A673 (cell line): ENCODE results near the gene SLC30A4. TPM values are rescaled to one million over a fixed set of nuclear protein-coding genes. Genes with fewer than 3 reads are reported as not detected.

Experiments
- BruUV-seq: library from RNA; stranded (reverse); fragments of 400-500 nt; replicated peaks from 2 replicates; lab custom pipeline; 2021; lab: Mats Ljungman, UMichigan
- CTCF ChIA-PET: fragments of 300-600 bp; sonication (Branson Sonifier 250); formaldehyde crosslinking; loops from one replicate; lab custom pipeline; 2022; ENCODE audit warnings: antibody characterized with exemption; lab: Charles Lee
- POLR2A ChIA-PET: fragments of 300-600 bp; sonication (Branson Sonifier 250); formaldehyde crosslinking; loops from one replicate; lab custom pipeline; 2022; ENCODE audit warnings: antibody characterized with exemption; ENCODE audit not compliant: low non-redundant PET; lab: Charles Lee
- DNase-seq: peaks from one replicate; pipeline ENCODE4 v3.0.0-alpha.2; 2015; ENCODE audit warnings: low spot score
- H3K27ac ChIP-seq: fragments of 200-600 bp; sonication (generic); 2 replicates; pipeline ENCODE4 v1.5.1; 2016; ENCODE audit warnings: mixed run types, low read depth, mild to moderate bottlenecking, mixed read lengths, antibody characterized with exemption, low read length; ENCODE audit not compliant: poor library complexity, severe bottlenecking
- H3K27me3 ChIP-seq: fragments of 200-600 bp; sonication (generic); replicated peaks from 2 replicates; pipeline ENCODE4 v1.6.1; 2017; ENCODE audit warnings: mixed run types, low read depth, mild to moderate bottlenecking, mixed read lengths, antibody characterized with exemption, low read length; ENCODE audit not compliant: insufficient read depth, poor library complexity
- H3K36me3 ChIP-seq: fragments of 200-600 bp; sonication (generic); 2 replicates; pipeline ENCODE4 v1.6.1; 2016; ENCODE audit warnings: mixed run types, mild to moderate bottlenecking, mixed read lengths, antibody characterized with exemption, low read length; ENCODE audit not compliant: insufficient read depth, poor library complexity, severe bottlenecking
- H3K4me1 ChIP-seq: fragments of 200-600 bp; sonication (generic); 2 replicates; pipeline ENCODE4 v1.6.1; 2017; ENCODE audit warnings: mixed run types, mild to moderate bottlenecking, mixed read lengths, antibody characterized with exemption, low read length; ENCODE audit not compliant: insufficient read depth, poor library complexity, severe bottlenecking
- H3K4me3 ChIP-seq: fragments of 200-600 bp; sonication (generic); 2 replicates; pipeline ENCODE4 v1.5.1; 2016; ENCODE audit warnings: low read depth, mixed run types, mild to moderate bottlenecking, mixed read lengths, low read length; ENCODE audit not compliant: poor library complexity, severe bottlenecking
- H3K9me3 ChIP-seq: fragments of 200-600 bp; sonication (generic); 2 replicates; pipeline ENCODE4 v1.6.1; 2016; ENCODE audit warnings: mixed run types, low read depth, mild to moderate bottlenecking, mixed read lengths, antibody characterized with exemption, low read length; ENCODE audit not compliant: poor library complexity, severe bottlenecking
- EZH2 ChIP-seq: fragments of 200-600 bp; sonication (generic); IDR thresholded peaks from 2 replicates; pipeline ENCODE4 v1.6.1; 2017; ENCODE audit warnings: borderline replicate concordance, low read depth, mild to moderate bottlenecking, mixed read lengths, antibody characterized with exemption, low read length; ENCODE audit not compliant: poor library complexity, severe bottlenecking
- intact Hi-C: fragments of 100-400 bp; cut with micrococcal nuclease; formaldehyde crosslinking; loops from one replicate; pipeline ENCODE4 v1.10.0; 2022; ENCODE audit not compliant: unreplicated experiment
- total RNA-seq: library from RNA; stranded (reverse); gene quantifications from 2 replicates; pipeline ENCODE4 v1.2.3, GENCODE V29; 2021
- TF ChIP-seq, protein P1 (sequence below): fragments of 300-800, 200-600 bp; sonication (generic); conservative IDR thresholded peaks from 2 replicates; pipeline ENCODE4 v1.5.1; 2017; ENCODE audit warnings: low read depth, mild to moderate bottlenecking, antibody characterized with exemption, low read length, moderate library complexity, mixed read lengths

Gene SLC30A4
- total RNA-seq, 1 experiment from 2014 or later: 1.1 TPM

DNA sequence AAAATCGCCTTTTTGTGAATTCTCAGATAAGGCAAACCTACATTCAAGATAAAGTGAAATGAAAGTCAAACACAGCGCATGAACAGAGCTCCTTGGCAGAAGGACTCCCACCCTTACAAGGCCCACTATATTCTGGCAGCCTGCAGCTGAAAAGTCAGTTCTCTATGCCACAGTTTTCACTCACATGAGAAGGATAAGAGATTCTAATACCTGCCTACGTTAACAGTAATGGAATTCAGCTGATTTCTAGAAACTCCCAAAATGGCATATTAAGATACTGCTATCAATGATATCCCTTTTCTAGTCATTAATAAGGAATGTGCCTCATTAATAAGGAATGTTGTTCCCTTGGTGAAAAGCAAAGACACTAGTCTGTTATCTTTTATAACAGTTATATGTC is 27.0 kb downstream of the SLC30A4 start:
- ChIA-PET POLR2A (no interaction called here), CTCF (no interaction called here)
- intact Hi-C loops: no loop called here
- no TSS peak for BruUV-seq
- Histone ChIP-seq H3K4me3 (no peak overlapping the region), H3K4me1 (no peaks in the 10 kb centered on the region), H3K27ac (no peak overlapping the region), H3K9me3 (no peaks in the 10 kb centered on the region), H3K27me3 (no peaks in the 10 kb centered on the region), H3K36me3 (no peaks in the 10 kb centered on the region)
- DNase-seq: no peak
- TF ChIP-seq EZH2: no peak
- TF ChIP-seq, protein P1, sequence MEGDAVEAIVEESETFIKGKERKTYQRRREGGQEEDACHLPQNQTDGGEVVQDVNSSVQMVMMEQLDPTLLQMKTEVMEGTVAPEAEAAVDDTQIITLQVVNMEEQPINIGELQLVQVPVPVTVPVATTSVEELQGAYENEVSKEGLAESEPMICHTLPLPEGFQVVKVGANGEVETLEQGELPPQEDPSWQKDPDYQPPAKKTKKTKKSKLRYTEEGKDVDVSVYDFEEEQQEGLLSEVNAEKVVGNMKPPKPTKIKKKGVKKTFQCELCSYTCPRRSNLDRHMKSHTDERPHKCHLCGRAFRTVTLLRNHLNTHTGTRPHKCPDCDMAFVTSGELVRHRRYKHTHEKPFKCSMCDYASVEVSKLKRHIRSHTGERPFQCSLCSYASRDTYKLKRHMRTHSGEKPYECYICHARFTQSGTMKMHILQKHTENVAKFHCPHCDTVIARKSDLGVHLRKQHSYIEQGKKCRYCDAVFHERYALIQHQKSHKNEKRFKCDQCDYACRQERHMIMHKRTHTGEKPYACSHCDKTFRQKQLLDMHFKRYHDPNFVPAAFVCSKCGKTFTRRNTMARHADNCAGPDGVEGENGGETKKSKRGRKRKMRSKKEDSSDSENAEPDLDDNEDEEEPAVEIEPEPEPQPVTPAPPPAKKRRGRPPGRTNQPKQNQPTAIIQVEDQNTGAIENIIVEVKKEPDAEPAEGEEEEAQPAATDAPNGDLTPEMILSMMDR: no peak

DNA sequence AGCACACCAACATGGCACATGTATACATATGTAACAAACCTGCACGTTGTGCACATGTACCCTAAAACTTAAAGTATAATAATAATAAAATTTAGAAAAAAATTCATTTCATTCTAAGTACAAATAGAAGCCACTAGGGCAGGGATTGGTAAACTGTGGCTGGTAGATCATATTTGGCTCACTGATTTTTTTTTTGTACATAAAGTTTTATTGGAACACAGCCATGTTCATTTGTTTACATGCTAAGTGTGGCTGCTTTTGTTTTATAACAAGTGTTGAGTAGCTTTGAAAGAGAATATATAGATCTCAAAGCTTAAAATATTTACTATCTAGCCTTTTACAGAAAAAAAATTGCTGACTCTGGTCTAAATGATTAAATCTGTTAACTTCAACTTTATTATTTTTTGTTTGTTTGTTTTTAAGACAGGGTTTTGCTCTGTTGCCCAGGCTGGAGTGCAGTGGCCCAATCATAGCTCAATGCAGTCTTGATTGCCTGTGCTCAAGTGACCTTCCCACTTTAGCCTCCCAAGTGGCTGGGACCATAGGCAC is 32.8 kb downstream of the SLC30A4 start:
- Histone ChIP-seq H3K9me3 (no peaks in the 10 kb centered on the region), H3K27me3 (no peaks in the 10 kb centered on the region), H3K4me1 (no peaks in the 10 kb centered on the region), H3K4me3 (no peak overlapping the region), H3K36me3 (no peaks in the 10 kb centered on the region), H3K27ac (no peak overlapping the region)
- POLR2A ChIA-PET: no interaction called here
- CTCF ChIA-PET: no interaction called here
- TF ChIP-seq, protein P1: no peak
- no peak for TF ChIP-seq EZH2
- no TSS peak for BruUV-seq
- intact Hi-C loops: no loop called here
- no peak for DNase-seq

GRCh38 chr15:45486317-45486716 is 36.2 kb downstream of the SLC30A4 start:
- Histone ChIP-seq H3K4me3 (no peak overlapping the region), H3K27me3 (no peaks in the 10 kb centered on the region), H3K27ac (no peak overlapping the region), H3K9me3 (no peaks in the 10 kb centered on the region), H3K36me3 (no peaks in the 10 kb centered on the region), H3K4me1 (no peaks in the 10 kb centered on the region)
- CTCF ChIA-PET: no interaction called here
- no peak for DNase-seq
- TF ChIP-seq EZH2: no peak
- TF ChIP-seq, protein P1: no peak
- intact Hi-C loops: no loop called here
- POLR2A ChIA-PET: no interaction called here
- no TSS peak for BruUV-seq
